Activated T-helper 1 cell treated with anti-CD3 and anti-CD28 coated beads, Interleukin-12 subunit alpha, Interleukin-12 subunit beta, Interleukin-2, Interleukin-4 antibody, amounts not matched to agents 30 ng/mL and 10 ng/mL and 1 ng/mL, durations not matched to agents 14 hours and 24 hours and 36 hours (primary cell): ENCODE results near the gene HHAT. TPM values are rescaled to one million over a fixed set of nuclear protein-coding genes. Genes with fewer than 3 reads are reported as not detected.

Source experiments
- DNase-seq: peaks from one replicate; pipeline ENCODE4 v3.0.0; 2021; ENCODE audit warnings: low spot score
- H3K27ac Mint-ChIP-seq: one replicate; pipeline ENCODE4 v1.8.0; 2021; ENCODE audit warnings: mild to moderate bottlenecking, mixed read lengths
- H3K27me3 Mint-ChIP-seq: one replicate; pipeline ENCODE4 v1.8.0; 2022; ENCODE audit warnings: mild to moderate bottlenecking, moderate library complexity, mixed read lengths; ENCODE audit not compliant: insufficient read depth
- H3K36me3 Mint-ChIP-seq: one replicate; pipeline ENCODE4 v1.8.0; 2021; ENCODE audit warnings: low read depth, mixed read lengths
- H3K4me1 Mint-ChIP-seq: one replicate; pipeline ENCODE4 v1.8.0; 2021; ENCODE audit warnings: low read depth, mixed read lengths
- H3K4me3 Mint-ChIP-seq: one replicate; pipeline ENCODE4 v1.8.0; 2021; ENCODE audit warnings: mild to moderate bottlenecking, moderate library complexity, mixed read lengths
- H3K9me3 Mint-ChIP-seq: one replicate; pipeline ENCODE4 v1.8.0; 2021; ENCODE audit warnings: mixed read lengths
- intact Hi-C: fragments of 100-400 bp; cut with micrococcal nuclease; formaldehyde crosslinking; loops from one replicate; pipeline ENCODE4 v1.15.1; 2024
- total RNA-seq: library from RNA; stranded (reverse); gene quantifications from 2 replicates; pipeline ENCODE4 v1.2.3, GENCODE V29; 2022

The HHAT gene
- total RNA-seq, 1 donor from 2014 or later, result 0.67 TPM

- intact Hi-C loops, result loop anchor here (5.0 to 10.0 kb wide), 2 partner anchors 93 to 760 kb away; partner anchors contain the start of gene SERTAD4
- H3K27me3 Mint-ChIP-seq, result peaks cover 16% of the 10 kb centered on the region
- peaks cover 10% of the 10 kb centered on the region for H3K9me3 Mint-ChIP-seq
- no peak for DNase-seq
- no peak overlapping the region for H3K4me3 Mint-ChIP-seq
- H3K27ac Mint-ChIP-seq, result no peak overlapping the region
- H3K36me3 Mint-ChIP-seq, result peaks cover 1% of the 10 kb centered on the region
- H3K4me1 Mint-ChIP-seq, result peaks cover 20% of the 10 kb centered on the region
Measured at GRCh38 chr1:210325026-210325670, 3.6 kb upstream of the HHAT start.

- DNase-seq, result no peak
- Mint-ChIP-seq H3K36me3 (peaks cover 1% of the 10 kb centered on the region), H3K27me3 (peaks cover 15% of the 10 kb centered on the region), H3K4me1 (peaks cover 41% of the 10 kb centered on the region), H3K4me3 (peak overlapping the region; percentile 90), H3K27ac (peak overlapping the region; percentile 80), H3K9me3 (peaks cover 10% of the 10 kb centered on the region)
- intact Hi-C loops, result loop anchor here (5.0 to 10.0 kb wide), 2 partner anchors 96 to 763 kb away; partner anchors contain the start of gene SERTAD4
Measured at GRCh38 chr1:210328032-210328745, 513 bp upstream of the HHAT start.

- H3K4me3 Mint-ChIP-seq, result peak overlapping the region; percentile 90
- intact Hi-C loops, result loop anchor here (5.0 kb wide), 1 partner anchor 563 kb away; no protein-coding TSS in a partner anchor
- peaks cover 42% of the 10 kb centered on the region for H3K4me1 Mint-ChIP-seq
- peaks cover 1% of the 10 kb centered on the region for H3K36me3 Mint-ChIP-seq
- peak overlapping the region; percentile 48 for H3K27ac Mint-ChIP-seq
- peaks cover 5% of the 10 kb centered on the region for H3K9me3 Mint-ChIP-seq
- H3K27me3 Mint-ChIP-seq, result peaks cover 15% of the 10 kb centered on the region
- DNase-seq, result no peak
Measured at GRCh38 chr1:210330279-210330866, 1.7 kb downstream of the HHAT start.

- DNase-seq, result no peak
- peaks cover 42% of the 10 kb centered on the region for H3K4me1 Mint-ChIP-seq
- peaks cover 1% of the 10 kb centered on the region for H3K36me3 Mint-ChIP-seq
- peak overlapping the region; percentile 26 for H3K27ac Mint-ChIP-seq
- intact Hi-C loops, result loop anchor here (1.0 to 5.0 kb wide), 7 partner anchors 8 to 991 kb away; no protein-coding TSS in a partner anchor
- no peaks in the 10 kb centered on the region for H3K9me3 Mint-ChIP-seq
- peaks cover 15% of the 10 kb centered on the region for H3K27me3 Mint-ChIP-seq
- H3K4me3 Mint-ChIP-seq, result peak overlapping the region; percentile 6
Measured at GRCh38 chr1:210332233-210332632, 3.5 kb downstream of the HHAT start.

GRCh38 chr1:210332719-210333398 lies 4.2 kb downstream of the HHAT start:
- Mint-ChIP-seq H3K9me3 (no peaks in the 10 kb centered on the region), H3K36me3 (peaks cover 1% of the 10 kb centered on the region), H3K27me3 (peaks cover 19% of the 10 kb centered on the region), H3K27ac (peak overlapping the region; percentile 26), H3K4me3 (peak overlapping the region; percentile 10), H3K4me1 (peaks cover 41% of the 10 kb centered on the region)
- peak; percentile 64 for DNase-seq
- intact Hi-C loops, result loop anchor here (1.0 to 5.0 kb wide), 9 partner anchors 7 to 990 kb away; no protein-coding TSS in a partner anchor

GRCh38 chr1:210335001-210335400 lies 6.3 kb downstream of the HHAT start:
- Mint-ChIP-seq H3K36me3 (no peaks in the 10 kb centered on the region), H3K27ac (no peak overlapping the region), H3K4me3 (no peak overlapping the region), H3K27me3 (peaks cover 20% of the 10 kb centered on the region), H3K4me1 (peaks cover 27% of the 10 kb centered on the region), H3K9me3 (no peaks in the 10 kb centered on the region)
- DNase-seq, result no peak
- intact Hi-C loops, result no loop called here

GRCh38 chr1:210336362-210336761 lies 7.7 kb downstream of the HHAT start:
- Mint-ChIP-seq H3K27ac (no peak overlapping the region), H3K4me3 (no peak overlapping the region), H3K4me1 (peaks cover 36% of the 10 kb centered on the region), H3K36me3 (no peaks in the 10 kb centered on the region), H3K27me3 (peaks cover 22% of the 10 kb centered on the region), H3K9me3 (no peaks in the 10 kb centered on the region)
- intact Hi-C loops, result no loop called here
- DNase-seq, result no peak

- no peak for DNase-seq
- intact Hi-C loops, result no loop called here
- Mint-ChIP-seq H3K9me3 (no peaks in the 10 kb centered on the region), H3K27me3 (peaks cover 22% of the 10 kb centered on the region), H3K27ac (no peak overlapping the region), H3K36me3 (no peaks in the 10 kb centered on the region), H3K4me1 (peaks cover 18% of the 10 kb centered on the region), H3K4me3 (no peak overlapping the region)
Measured at GRCh38 chr1:210339500-210339899, 10.8 kb downstream of the HHAT start.

- Mint-ChIP-seq H3K4me3 (no peak overlapping the region), H3K27ac (peak overlapping the region; percentile 34), H3K36me3 (no peaks in the 10 kb centered on the region), H3K9me3 (no peaks in the 10 kb centered on the region), H3K27me3 (peaks cover 20% of the 10 kb centered on the region), H3K4me1 (peaks cover 18% of the 10 kb centered on the region)
- intact Hi-C loops, result loop anchor here (1.0 to 5.0 kb wide), 5 partner anchors 8 to 1597 kb away; no protein-coding TSS in a partner anchor
- no peak for DNase-seq
Measured at GRCh38 chr1:210340311-210340710, 11.6 kb downstream of the HHAT start.

- DNase-seq, result no peak
- Mint-ChIP-seq H3K27me3 (peaks cover 18% of the 10 kb centered on the region), H3K4me3 (no peak overlapping the region), H3K27ac (peak overlapping the region; percentile 10), H3K36me3 (no peaks in the 10 kb centered on the region), H3K4me1 (peaks cover 18% of the 10 kb centered on the region), H3K9me3 (no peaks in the 10 kb centered on the region)
- intact Hi-C loops, result loop anchor here (1.0 to 5.0 kb wide), 5 partner anchors 9 to 1596 kb away; no protein-coding TSS in a partner anchor
Measured at GRCh38 chr1:210340841-210341240, 12.1 kb downstream of the HHAT start.

- H3K4me3 Mint-ChIP-seq, result no peak overlapping the region
- no peak for DNase-seq
- no peaks in the 10 kb centered on the region for H3K36me3 Mint-ChIP-seq
- no peaks in the 10 kb centered on the region for H3K9me3 Mint-ChIP-seq
- peaks cover 29% of the 10 kb centered on the region for H3K4me1 Mint-ChIP-seq
- peaks cover 9% of the 10 kb centered on the region for H3K27me3 Mint-ChIP-seq
- no peak overlapping the region for H3K27ac Mint-ChIP-seq
- intact Hi-C loops, result loop anchor here (5.0 kb wide), 1 partner anchor 1594 kb away; no protein-coding TSS in a partner anchor
Measured at GRCh38 chr1:210342986-210343780, 14.5 kb downstream of the HHAT start.

- Mint-ChIP-seq H3K9me3 (no peaks in the 10 kb centered on the region), H3K4me3 (no peak overlapping the region), H3K27me3 (peaks cover 6% of the 10 kb centered on the region), H3K27ac (no peak overlapping the region), H3K36me3 (no peaks in the 10 kb centered on the region), H3K4me1 (peaks cover 28% of the 10 kb centered on the region)
- intact Hi-C loops, result loop anchor here (5.0 kb wide), 1 partner anchor 1593 kb away; no protein-coding TSS in a partner anchor
- DNase-seq, result no peak
Measured at GRCh38 chr1:210344706-210345105, 16.0 kb downstream of the HHAT start.
